SK-N-SH treated with all-trans-retinoic acid at 6 μM for 48 hours (cell line): ENCODE measurements around the gene AKAP6.

Source experiments
- ATAC-seq: fragments of 200-7000 bp; cut with Tn5 transposase; 3 replicates; pipeline ENCODE4 v1.9.1; 2020; ENCODE audit warnings: mild to moderate bottlenecking, moderate library complexity
- ARNTL ChIP-seq: fragments of 450-650 bp; formaldehyde crosslinking; IDR thresholded peaks from 2 replicates; pipeline ENCODE4 v1.5.0; 2020; ENCODE audit warnings: low read depth, mild to moderate bottlenecking, moderate library complexity, borderline replicate concordance
- ESRRG ChIP-seq: fragments of 250-450 bp; sonication (Bioruptor Pico); IDR thresholded peaks from 2 replicates; pipeline ENCODE4 v1.6.1; 2021; ENCODE audit warnings: mild to moderate bottlenecking
- GLIS3 ChIP-seq: fragments of 250-450 bp; sonication (Bioruptor Pico); IDR thresholded peaks from 2 replicates; pipeline ENCODE4 v1.5.0; 2020; ENCODE audit warnings: mild to moderate bottlenecking, moderate library complexity
- ISL1 ChIP-seq: fragments of 250-450 bp; sonication (Bioruptor Pico); IDR thresholded peaks from 2 replicates; pipeline ENCODE4 v2.1.2; 2022; ENCODE audit warnings: mild to moderate bottlenecking, moderate library complexity
- RARB ChIP-seq: fragments of 250-450 bp; sonication (Bioruptor Pico); IDR thresholded peaks from 2 replicates; pipeline ENCODE4 v1.8.0; 2021; ENCODE audit warnings: mild to moderate bottlenecking, moderate library complexity
- SNAI2 ChIP-seq: fragments of 250-450 bp; sonication (Bioruptor Pico); IDR thresholded peaks from 2 replicates; pipeline ENCODE4 v1.5.0; 2020; ENCODE audit warnings: mild to moderate bottlenecking, moderate library complexity
- TCF4 ChIP-seq: fragments of 250-450 bp; sonication (Bioruptor Pico); IDR thresholded peaks from 2 replicates; pipeline ENCODE4 v1.8.0; 2021; ENCODE audit warnings: mild to moderate bottlenecking, moderate library complexity, borderline replicate concordance
- ZC3H10 ChIP-seq: fragments of 250-450 bp; sonication (Bioruptor Pico); IDR thresholded peaks from 2 replicates; pipeline ENCODE4 v1.5.1; 2021; ENCODE audit warnings: mild to moderate bottlenecking, moderate library complexity
- ZFP3 ChIP-seq: fragments of 250-450 bp; sonication (Bioruptor Pico); IDR thresholded peaks from 2 replicates; pipeline ENCODE4 v1.5.0; 2020; ENCODE audit warnings: mild to moderate bottlenecking, moderate library complexity
- ZFP30 ChIP-seq: fragments of 450-650 bp; formaldehyde crosslinking; IDR thresholded peaks from 2 replicates; pipeline ENCODE4 v1.5.0; 2022; ENCODE audit warnings: mild to moderate bottlenecking, moderate library complexity
- ZNF70 ChIP-seq: fragments of 450-650 bp; formaldehyde crosslinking; IDR thresholded peaks from 2 replicates; pipeline ENCODE4 v1.5.0; 2020; ENCODE audit warnings: mild to moderate bottlenecking, moderate library complexity
- ZNF8 ChIP-seq: fragments of 450-650 bp; formaldehyde crosslinking; IDR thresholded peaks from 2 replicates; pipeline ENCODE4 v1.5.0; 2020; ENCODE audit warnings: mild to moderate bottlenecking, moderate library complexity
- TF ChIP-seq, protein P1 (sequence below): fragments of 250-450 bp; sonication (Bioruptor Pico); IDR thresholded peaks from 2 replicates; pipeline ENCODE4 v1.8.0; 2020; ENCODE audit warnings: mild to moderate bottlenecking, moderate library complexity, borderline replicate concordance
- TF ChIP-seq, protein P2 (sequence below): fragments of 250-450 bp; sonication (Bioruptor Pico); IDR thresholded peaks from 2 replicates; pipeline ENCODE4 v1.5.1; 2020; ENCODE audit warnings: low read depth, mild to moderate bottlenecking, moderate library complexity
- TF ChIP-seq, protein P3 (sequence below): fragments of 250-450 bp; sonication (Bioruptor Pico); IDR thresholded peaks from 2 replicates; pipeline ENCODE4 v1.5.0; 2020; ENCODE audit warnings: mild to moderate bottlenecking, moderate library complexity
- TF ChIP-seq, protein P4 (sequence below): fragments of 250-450 bp; sonication (Bioruptor Pico); IDR thresholded peaks from 2 replicates; pipeline ENCODE4 v1.8.0; 2021; ENCODE audit warnings: low read depth, mild to moderate bottlenecking, moderate library complexity, borderline replicate concordance
- TF ChIP-seq, protein P5 (sequence below): fragments of 250-450 bp; sonication (Bioruptor Pico); IDR thresholded peaks from 2 replicates; pipeline ENCODE4 v1.5.1; 2021; ENCODE audit warnings: mild to moderate bottlenecking, moderate library complexity

AKAP6 gene

DNA sequence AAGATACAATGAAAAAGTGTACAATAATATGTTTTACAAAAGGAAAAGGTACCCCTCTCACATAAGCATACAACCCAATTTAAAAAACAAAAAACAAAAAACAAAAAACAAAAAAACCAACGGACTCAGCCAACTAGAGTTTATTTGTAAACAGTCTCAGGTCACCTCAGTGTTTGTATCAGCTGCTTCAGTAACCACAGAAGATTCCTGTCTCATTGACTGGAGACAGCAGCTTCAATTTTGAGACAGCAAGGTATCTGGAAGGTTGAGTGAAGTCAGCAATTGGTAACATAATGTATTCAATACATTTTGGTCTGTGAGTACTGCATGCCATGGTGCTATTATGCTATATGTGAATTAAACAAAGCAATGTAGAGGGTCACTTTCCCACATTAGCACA is 201.7 kb downstream of the AKAP6 start (continued):
- no peak for TF ChIP-seq ZFP3 (CRISPR knock-in tag)
- TF ChIP-seq SNAI2 (CRISPR knock-in tag) = no peak
- no peak for TF ChIP-seq ZC3H10
- TF ChIP-seq, all 23 proteins: peak for 0

DNA sequence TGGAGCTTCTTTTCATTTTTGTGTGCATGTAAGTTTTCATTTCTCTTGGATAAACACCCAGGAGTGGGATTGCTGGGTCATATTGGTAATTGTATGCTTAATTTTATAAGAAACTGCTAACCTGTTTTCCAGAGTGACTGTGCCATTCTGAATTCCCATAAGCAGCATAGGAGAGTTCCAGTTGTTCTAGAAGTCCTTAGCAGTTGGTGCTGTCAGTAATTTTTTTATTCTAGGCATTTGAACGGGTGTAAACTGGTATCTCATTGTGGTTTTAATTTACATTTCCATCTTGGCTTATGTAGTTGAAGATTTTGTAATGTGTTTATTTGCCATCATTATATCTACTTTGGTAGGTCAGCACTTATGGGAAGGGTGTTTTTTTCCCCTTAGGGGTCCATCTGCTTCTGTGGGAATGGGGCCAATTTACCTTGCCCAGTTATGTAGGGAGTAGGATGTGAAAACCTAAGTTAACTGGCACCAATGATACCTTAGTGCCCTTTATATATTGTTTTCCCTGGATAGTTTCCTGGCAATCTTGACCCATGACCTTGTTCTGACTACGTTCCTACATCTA is 202.9 kb downstream of the AKAP6 start:
- TF ChIP-seq, protein P1, sequence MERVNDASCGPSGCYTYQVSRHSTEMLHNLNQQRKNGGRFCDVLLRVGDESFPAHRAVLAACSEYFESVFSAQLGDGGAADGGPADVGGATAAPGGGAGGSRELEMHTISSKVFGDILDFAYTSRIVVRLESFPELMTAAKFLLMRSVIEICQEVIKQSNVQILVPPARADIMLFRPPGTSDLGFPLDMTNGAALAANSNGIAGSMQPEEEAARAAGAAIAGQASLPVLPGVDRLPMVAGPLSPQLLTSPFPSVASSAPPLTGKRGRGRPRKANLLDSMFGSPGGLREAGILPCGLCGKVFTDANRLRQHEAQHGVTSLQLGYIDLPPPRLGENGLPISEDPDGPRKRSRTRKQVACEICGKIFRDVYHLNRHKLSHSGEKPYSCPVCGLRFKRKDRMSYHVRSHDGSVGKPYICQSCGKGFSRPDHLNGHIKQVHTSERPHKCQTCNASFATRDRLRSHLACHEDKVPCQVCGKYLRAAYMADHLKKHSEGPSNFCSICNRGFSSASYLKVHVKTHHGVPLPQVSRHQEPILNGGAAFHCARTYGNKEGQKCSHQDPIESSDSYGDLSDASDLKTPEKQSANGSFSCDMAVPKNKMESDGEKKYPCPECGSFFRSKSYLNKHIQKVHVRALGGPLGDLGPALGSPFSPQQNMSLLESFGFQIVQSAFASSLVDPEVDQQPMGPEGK (CRISPR knock-in tag) = no peak
- TF ChIP-seq SNAI2 (CRISPR knock-in tag) (no peak), ARNTL (CRISPR knock-in tag) (no peak), ZNF8 (CRISPR knock-in tag) (no peak), ZFP30 (CRISPR knock-in tag) (no peak), TCF4 (CRISPR knock-in tag) (no peak)
- TF ChIP-seq, protein P2, sequence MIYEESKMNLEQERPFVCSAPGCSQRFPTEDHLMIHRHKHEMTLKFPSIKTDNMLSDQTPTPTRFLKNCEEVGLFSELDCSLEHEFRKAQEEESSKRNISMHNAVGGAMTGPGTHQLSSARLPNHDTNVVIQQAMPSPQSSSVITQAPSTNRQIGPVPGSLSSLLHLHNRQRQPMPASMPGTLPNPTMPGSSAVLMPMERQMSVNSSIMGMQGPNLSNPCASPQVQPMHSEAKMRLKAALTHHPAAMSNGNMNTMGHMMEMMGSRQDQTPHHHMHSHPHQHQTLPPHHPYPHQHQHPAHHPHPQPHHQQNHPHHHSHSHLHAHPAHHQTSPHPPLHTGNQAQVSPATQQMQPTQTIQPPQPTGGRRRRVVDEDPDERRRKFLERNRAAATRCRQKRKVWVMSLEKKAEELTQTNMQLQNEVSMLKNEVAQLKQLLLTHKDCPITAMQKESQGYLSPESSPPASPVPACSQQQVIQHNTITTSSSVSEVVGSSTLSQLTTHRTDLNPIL = no peak
- no peak for ATAC-seq

DNA sequence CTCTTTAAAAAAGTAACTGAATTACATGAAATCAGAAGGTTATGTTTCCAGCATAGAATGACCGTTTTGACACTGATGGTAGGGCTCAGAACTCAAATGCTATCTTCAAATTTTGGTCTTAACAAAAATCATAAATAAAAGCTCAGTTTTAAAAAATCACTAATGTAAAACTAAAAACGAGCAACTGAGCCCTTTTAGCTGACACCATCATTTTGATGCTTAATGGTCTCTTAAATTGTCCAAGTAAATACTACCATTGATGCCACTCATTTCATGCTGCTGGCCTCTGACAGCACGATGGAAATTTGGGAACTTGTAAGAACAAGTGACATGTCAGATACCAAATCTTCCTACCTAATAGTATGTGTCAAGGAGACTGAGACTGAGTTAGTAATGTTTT is 205.0 kb downstream of the AKAP6 start:
- TF ChIP-seq GLIS3 (CRISPR knock-in tag) = no peak
- no peak for ATAC-seq

DNA sequence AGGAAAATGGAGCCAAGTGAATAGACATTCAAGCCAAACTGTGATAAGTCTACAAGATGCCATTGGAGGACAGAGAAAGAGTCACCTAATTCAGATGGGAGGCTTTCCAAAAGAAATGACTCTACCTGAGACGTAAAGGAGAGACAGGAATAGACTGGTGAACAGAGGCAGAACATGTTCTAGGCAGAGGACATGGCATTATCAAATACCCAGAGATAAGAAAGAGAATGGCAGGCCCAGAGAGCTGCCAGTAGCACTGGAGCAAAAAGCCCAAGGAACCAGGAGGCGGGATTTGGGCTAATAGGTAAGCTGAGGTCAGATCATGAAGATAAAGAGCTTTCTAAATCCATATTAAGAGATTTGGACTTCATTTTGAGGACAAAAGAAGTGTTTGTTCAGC is 207.1 kb downstream of the AKAP6 start:
- TF ChIP-seq RARB (CRISPR knock-in tag) = no peak
- TF ChIP-seq, protein P3, sequence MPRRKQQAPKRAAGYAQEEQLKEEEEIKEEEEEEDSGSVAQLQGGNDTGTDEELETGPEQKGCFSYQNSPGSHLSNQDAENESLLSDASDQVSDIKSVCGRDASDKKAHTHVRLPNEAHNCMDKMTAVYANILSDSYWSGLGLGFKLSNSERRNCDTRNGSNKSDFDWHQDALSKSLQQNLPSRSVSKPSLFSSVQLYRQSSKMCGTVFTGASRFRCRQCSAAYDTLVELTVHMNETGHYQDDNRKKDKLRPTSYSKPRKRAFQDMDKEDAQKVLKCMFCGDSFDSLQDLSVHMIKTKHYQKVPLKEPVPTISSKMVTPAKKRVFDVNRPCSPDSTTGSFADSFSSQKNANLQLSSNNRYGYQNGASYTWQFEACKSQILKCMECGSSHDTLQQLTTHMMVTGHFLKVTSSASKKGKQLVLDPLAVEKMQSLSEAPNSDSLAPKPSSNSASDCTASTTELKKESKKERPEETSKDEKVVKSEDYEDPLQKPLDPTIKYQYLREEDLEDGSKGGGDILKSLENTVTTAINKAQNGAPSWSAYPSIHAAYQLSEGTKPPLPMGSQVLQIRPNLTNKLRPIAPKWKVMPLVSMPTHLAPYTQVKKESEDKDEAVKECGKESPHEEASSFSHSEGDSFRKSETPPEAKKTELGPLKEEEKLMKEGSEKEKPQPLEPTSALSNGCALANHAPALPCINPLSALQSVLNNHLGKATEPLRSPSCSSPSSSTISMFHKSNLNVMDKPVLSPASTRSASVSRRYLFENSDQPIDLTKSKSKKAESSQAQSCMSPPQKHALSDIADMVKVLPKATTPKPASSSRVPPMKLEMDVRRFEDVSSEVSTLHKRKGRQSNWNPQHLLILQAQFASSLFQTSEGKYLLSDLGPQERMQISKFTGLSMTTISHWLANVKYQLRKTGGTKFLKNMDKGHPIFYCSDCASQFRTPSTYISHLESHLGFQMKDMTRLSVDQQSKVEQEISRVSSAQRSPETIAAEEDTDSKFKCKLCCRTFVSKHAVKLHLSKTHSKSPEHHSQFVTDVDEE = no peak
- no peak for ATAC-seq

DNA sequence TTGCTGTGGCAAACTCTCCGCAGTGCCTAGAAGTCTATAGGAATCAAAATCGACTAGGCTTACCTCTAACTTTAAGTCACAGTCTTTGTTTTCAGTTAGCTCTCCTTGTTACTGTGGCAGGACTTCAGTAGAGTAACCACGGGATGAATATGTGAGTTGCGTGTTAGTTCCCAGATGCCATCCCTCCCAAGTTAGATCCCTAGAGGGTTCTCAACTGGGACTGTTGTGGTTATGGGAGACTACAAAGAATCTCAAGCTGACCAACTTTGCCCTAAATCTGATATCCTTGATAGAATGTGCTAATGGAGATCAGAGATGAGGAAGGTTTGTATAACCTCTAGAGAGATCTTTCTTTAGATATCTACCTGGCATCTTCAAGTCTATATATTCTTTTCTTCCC is 208.1 kb downstream of the AKAP6 start:
- TF ChIP-seq ISL1 (CRISPR knock-in tag) (no peak), ESRRG (CRISPR knock-in tag) (no peak), RARB (CRISPR knock-in tag) (no peak), GLIS3 (CRISPR knock-in tag) (no peak)
- ATAC-seq = no peak

DNA sequence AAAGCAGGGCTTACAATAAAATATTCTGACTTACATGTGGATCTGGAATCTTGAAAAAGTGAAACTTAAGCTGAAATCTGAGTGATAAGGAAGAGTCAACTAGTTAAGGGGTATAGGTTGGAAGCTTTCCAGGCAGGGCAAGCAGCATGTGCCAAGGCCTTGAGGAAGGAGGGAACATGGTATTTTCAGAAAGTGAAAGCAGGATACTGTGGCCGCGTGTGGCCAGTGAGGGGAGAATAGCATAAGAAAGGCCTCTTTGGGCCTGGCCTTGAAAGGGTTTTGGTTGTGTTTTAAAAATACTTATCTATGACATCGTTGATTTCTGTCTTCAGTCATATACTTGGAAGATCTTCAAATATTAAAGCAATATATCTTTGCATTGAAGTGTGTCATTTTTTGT is 213.4 kb downstream of the AKAP6 start:
- no peak; the same call in 2 of the 3 replicates for ATAC-seq
- TF ChIP-seq ISL1 (CRISPR knock-in tag) = 0 out of 2 replicates have a peak, but pooled peaks have one; percentile 6
- TF ChIP-seq TCF4 (CRISPR knock-in tag) = no peak

DNA sequence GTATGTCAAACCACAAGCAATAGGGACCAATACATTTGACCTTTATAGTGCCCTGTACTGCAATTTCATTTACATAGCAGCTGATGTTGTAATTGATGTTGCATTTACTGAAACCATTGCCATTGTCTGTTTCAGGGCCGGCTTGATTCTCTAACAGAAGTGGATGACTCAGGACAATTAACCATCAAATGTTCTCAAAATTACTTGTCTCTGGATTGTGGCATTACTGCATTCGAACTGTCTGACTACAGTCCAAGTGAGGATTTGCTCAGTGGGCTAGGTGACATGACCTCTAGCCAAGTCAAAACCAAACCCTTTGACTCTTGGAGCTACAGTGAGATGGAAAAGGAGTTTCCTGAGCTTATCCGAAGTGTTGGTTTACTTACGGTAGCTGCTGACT is 216.0 kb downstream of the AKAP6 start:
- TF ChIP-seq ISL1 (CRISPR knock-in tag) (peak; percentile 39), RARB (CRISPR knock-in tag) (no peak)
- no peak for ATAC-seq

DNA sequence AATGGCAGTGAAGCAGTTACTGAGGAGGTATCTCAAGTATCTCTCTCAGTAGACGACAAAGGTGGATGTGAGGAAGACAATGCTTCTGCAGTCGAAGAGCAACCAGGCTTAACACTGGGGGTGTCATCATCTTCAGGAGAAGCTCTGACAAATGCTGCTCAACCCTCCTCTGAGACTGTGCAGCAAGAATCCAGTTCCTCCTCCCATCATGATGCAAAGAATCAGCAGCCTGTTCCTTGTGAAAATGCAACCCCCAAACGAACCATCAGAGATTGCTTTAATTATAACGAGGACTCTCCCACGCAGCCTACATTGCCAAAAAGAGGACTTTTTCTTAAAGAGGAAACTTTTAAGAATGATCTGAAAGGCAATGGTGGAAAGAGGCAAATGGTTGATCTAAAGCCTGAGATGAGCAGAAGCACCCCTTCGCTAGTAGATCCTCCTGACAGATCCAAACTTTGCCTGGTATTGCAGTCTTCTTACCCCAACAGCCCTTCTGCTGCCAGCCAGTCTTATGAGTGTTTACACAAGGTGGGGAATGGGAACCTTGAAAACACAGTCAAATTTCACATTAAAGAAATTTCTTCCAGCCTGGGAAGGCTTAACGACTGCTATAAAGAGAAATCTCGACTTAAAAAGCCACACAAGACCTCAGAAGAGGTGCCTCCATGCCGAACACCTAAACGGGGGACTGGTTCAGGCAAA is 216.6 kb downstream of the AKAP6 start:
- no peak for ATAC-seq
- TF ChIP-seq ZNF8 (CRISPR knock-in tag) = no peak
- TF ChIP-seq ZNF70 = no peak
- TF ChIP-seq, protein P2 = no peak
- TF ChIP-seq, protein P4, sequence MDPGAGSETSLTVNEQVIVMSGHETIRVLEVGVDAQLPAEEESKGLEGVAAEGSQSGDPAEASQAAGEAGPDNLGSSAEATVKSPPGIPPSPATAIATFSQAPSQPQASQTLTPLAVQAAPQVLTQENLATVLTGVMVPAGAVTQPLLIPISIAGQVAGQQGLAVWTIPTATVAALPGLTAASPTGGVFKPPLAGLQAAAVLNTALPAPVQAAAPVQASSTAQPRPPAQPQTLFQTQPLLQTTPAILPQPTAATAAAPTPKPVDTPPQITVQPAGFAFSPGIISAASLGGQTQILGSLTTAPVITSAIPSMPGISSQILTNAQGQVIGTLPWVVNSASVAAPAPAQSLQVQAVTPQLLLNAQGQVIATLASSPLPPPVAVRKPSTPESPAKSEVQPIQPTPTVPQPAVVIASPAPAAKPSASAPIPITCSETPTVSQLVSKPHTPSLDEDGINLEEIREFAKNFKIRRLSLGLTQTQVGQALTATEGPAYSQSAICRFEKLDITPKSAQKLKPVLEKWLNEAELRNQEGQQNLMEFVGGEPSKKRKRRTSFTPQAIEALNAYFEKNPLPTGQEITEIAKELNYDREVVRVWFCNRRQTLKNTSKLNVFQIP (CRISPR knock-in tag) = no peak
- TF ChIP-seq, protein P5, sequence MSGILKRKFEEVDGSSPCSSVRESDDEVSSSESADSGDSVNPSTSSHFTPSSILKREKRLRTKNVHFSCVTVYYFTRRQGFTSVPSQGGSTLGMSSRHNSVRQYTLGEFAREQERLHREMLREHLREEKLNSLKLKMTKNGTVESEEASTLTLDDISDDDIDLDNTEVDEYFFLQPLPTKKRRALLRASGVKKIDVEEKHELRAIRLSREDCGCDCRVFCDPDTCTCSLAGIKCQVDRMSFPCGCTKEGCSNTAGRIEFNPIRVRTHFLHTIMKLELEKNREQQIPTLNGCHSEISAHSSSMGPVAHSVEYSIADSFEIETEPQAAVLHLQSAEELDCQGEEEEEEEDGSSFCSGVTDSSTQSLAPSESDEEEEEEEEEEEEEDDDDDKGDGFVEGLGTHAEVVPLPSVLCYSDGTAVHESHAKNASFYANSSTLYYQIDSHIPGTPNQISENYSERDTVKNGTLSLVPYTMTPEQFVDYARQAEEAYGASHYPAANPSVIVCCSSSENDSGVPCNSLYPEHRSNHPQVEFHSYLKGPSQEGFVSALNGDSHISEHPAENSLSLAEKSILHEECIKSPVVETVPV (CRISPR knock-in tag) = no peak
